ENCODE data around the gene VPS8. TPM values are rescaled to one million over a fixed set of nuclear protein-coding genes. Genes with fewer than 3 reads are reported as not detected.

VPS8 gene
- total RNA-seq, 1 donor from 2014 or later = 62.9 TPM

GRCh38 chr3:184836090-184836822, 24.3 kb downstream of the VPS8 start:
- no peak overlapping the region for H3K4me3 ChIP-seq
- intact Hi-C loops (cut with DNase I) = no loop called here
- no peaks in the 10 kb centered on the region for H3K4me1 ChIP-seq
- H3K27me3 ChIP-seq = no peaks in the 10 kb centered on the region
- H3K9me3 ChIP-seq = no peaks in the 10 kb centered on the region
- ATAC-seq (no peak), DNase-seq (no peak)
- no peak for TF ChIP-seq CTCF (IDR thresholded peaks at IDR 0.05)
- H3K27ac ChIP-seq = no peak overlapping the region
- peaks cover 68% of the 10 kb centered on the region for H3K36me3 ChIP-seq

DNA sequence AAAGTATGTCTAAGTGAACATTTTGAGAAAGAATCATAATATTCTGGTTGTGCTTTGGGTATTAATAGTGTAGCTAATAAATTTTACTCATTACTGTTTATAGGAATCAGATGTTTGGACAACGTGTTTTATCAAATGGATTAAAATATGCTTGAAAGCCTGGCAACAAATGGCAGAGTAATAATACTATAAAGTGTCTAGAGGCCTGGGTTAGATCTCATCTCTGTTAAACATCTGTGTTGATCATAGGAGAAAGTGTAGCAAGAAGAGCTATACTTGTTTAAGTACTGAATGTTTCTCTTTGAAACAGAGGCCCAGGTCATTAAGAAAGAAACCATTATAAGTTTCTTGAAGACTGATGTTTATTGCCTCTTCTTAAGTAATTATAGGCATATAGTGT, 30.5 kb downstream of the VPS8 start:
- no peak overlapping the region for H3K4me3 ChIP-seq
- H3K27ac ChIP-seq = no peak overlapping the region
- no peaks in the 10 kb centered on the region for H3K9me3 ChIP-seq
- no peaks in the 10 kb centered on the region for H3K4me1 ChIP-seq
- intact Hi-C loops (cut with DNase I) = no loop called here
- H3K27me3 ChIP-seq = no peaks in the 10 kb centered on the region
- peaks cover 16% of the 10 kb centered on the region for H3K36me3 ChIP-seq
- ATAC-seq (no peak), DNase-seq (no peak)
- no peak for TF ChIP-seq CTCF (IDR thresholded peaks at IDR 0.05)

DNA sequence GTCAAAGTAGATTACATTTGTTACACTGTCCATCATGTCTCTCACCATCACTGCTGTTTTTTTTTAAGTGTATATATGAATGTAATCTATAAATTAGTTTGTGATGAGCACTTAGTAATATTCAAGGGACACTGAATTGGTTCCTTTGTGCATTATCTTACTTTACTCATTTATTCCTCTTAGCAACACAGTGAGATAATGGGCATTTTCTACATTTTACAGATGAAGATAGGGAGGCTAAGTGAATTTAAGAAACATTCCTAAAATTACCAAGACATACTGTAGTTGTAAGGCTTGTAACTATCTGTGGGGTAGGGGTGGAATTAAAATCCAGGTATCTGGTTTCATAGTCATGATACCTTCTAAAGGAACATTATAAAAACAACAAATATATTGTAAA, 33.9 kb downstream of the VPS8 start:
- H3K36me3 ChIP-seq = peaks cover 4% of the 10 kb centered on the region
- DNase-seq (no peak), ATAC-seq (no peak)
- no peaks in the 10 kb centered on the region for H3K27me3 ChIP-seq
- TF ChIP-seq CTCF (IDR thresholded peaks at IDR 0.05) = no peak
- no peak overlapping the region for H3K27ac ChIP-seq
- intact Hi-C loops (cut with DNase I) = no loop called here
- H3K4me1 ChIP-seq = no peaks in the 10 kb centered on the region
- H3K4me3 ChIP-seq = no peak overlapping the region
- H3K9me3 ChIP-seq = no peaks in the 10 kb centered on the region

DNA sequence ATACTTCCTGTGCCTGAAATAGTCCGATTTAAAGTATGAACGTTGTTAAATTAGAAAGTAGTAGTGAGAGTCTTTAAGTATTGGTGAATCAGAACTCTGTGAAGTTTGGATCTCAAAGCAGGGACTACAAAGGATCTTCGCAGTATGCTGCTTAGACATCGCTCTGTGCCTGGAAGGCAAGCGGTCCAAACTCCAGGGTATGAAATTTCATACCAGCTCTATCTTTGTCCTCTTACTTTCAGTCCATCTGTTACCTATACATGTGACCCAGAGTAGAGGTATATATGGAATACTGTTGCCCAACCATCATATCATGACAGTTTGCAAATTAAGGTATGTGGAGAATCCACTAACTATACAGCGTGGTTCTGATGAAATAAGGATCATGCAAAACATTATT, 34.5 kb downstream of the VPS8 start:
- no peak overlapping the region for H3K4me3 ChIP-seq
- no peaks in the 10 kb centered on the region for H3K27me3 ChIP-seq
- H3K36me3 ChIP-seq = peaks cover 11% of the 10 kb centered on the region
- no peak overlapping the region for H3K27ac ChIP-seq
- intact Hi-C loops (cut with DNase I) = no loop called here
- DNase-seq (no peak), ATAC-seq (no peak)
- no peak for TF ChIP-seq CTCF (IDR thresholded peaks at IDR 0.05)
- H3K4me1 ChIP-seq = no peaks in the 10 kb centered on the region
- H3K9me3 ChIP-seq = no peaks in the 10 kb centered on the region

- no peaks in the 10 kb centered on the region for H3K4me1 ChIP-seq
- no peak for TF ChIP-seq CTCF (IDR thresholded peaks at IDR 0.05)
- H3K9me3 ChIP-seq = no peaks in the 10 kb centered on the region
- intact Hi-C loops (cut with DNase I) = no loop called here
- no peak overlapping the region for H3K27ac ChIP-seq
- H3K27me3 ChIP-seq = no peaks in the 10 kb centered on the region
- DNase-seq (no peak), ATAC-seq (no peak)
- H3K4me3 ChIP-seq = no peak overlapping the region
- peaks cover 31% of the 10 kb centered on the region for H3K36me3 ChIP-seq
Observed at GRCh38 chr3:184848934-184849333, 37.0 kb downstream of the VPS8 start.

GRCh38 chr3:184850201-184850600, 38.2 kb downstream of the VPS8 start:
- no peaks in the 10 kb centered on the region for H3K9me3 ChIP-seq
- no peak overlapping the region for H3K4me3 ChIP-seq
- no peak for TF ChIP-seq CTCF (IDR thresholded peaks at IDR 0.05)
- H3K36me3 ChIP-seq = peaks cover 44% of the 10 kb centered on the region
- no peak overlapping the region for H3K27ac ChIP-seq
- intact Hi-C loops (cut with DNase I) = no loop called here
- H3K27me3 ChIP-seq = no peaks in the 10 kb centered on the region
- no peaks in the 10 kb centered on the region for H3K4me1 ChIP-seq
- DNase-seq = no peak
- no peak for ATAC-seq

All from upper lobe of right lung (tissue), 1 donor.